SK-N-MC (cell line): ENCODE measurements around the gene CACTIN.

Source experiments
- EZH2 ChIP-seq: fragments of 200-600 bp; sonication (generic); IDR thresholded peaks from one replicate; pipeline ENCODE4 v1.6.1; 2017; ENCODE audit warnings: antibody characterized with exemption
- POLR2AphosphoS5 ChIP-seq: IDR thresholded peaks from 2 replicates; pipeline ENCODE4 v1.6.1; 2012; ENCODE audit warnings: mild to moderate bottlenecking, low read depth, low read length, borderline replicate concordance

DNA sequence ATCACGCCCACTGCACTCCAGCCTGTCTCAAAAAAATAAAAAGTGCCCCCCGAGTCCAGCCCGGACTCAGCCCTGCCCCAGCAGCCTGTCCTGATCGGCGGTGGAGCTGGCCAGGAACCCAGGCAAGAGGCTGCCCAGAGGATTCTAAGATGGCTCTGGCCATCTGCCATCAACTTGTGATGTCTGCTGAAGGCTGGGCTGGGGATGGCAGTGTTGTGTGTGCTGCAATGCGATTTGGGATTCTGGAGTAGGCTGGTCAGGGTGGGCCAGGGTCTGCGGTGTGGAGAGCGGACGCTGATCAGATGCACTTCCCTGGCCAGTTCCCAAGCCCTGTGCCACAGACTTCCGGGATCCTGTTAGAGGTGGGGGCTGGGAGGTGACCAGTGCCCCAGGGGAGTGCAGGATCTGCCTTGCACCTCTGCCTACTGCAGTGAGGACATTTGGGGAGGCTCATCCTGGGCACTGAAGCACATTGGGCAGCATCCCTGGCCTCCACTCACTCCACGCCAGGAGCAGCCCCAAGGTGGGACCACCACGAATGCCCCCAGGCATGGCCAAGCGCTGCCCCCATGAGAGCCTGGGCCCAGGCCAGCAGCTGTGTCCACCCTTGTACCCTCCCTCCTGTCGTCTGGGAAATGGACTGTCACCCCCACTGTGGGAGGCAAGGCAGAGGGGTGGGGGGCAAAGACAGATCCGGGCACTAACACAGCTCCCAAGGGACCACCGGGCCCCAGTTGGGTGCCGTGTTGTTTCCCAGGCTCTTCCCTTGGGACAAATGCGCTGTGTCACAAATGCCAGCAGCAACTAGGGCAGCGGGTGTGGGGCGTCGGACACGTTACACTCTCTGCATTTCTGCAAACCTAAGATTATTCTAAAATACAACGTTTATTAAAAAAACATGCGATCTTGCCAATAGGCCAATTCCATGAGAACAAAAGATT is 16.5 kb downstream of the CACTIN start:
- no peak for TF ChIP-seq EZH2
- TF ChIP-seq POLR2AphosphoS5: no peak; the same call in 1 of the 2 replicates
